Peyer's patch (tissue), 4 donors: ENCODE results near the gene TTC31. TPM values are rescaled to one million over a fixed set of nuclear protein-coding genes. Genes with fewer than 3 reads are reported as not detected.
A peak's percentile ranks its signal among the peaks of the same experiment; 100 is the strongest.

Source experiments
- DNase-seq, 3 donors: peaks; one replicate each; pipeline ENCODE4 v3.0.0-alpha.2; 2017 to 2019
- H3K27ac ChIP-seq, 4 donors: fragments of 200-600 bp; sonication (generic); one replicate each; pipeline ENCODE4 v1.5.1; 2016 to 2019
- H3K27me3 ChIP-seq, 2 donors: fragments of 200-600 bp; sonication (generic); one replicate each; pipeline ENCODE4 v1.5.1; 2019
- H3K36me3 ChIP-seq, 3 donors: fragments of 200-600 bp; sonication (generic); one replicate each; pipeline ENCODE4 v1.5.1; 2016 to 2019
- H3K4me1 ChIP-seq, 4 donors: fragments of 200-600 bp; sonication (generic); one replicate each; pipeline ENCODE4 v1.5.1; 2016 to 2019
- H3K4me3 ChIP-seq, 4 donors: fragments of 200-600 bp; sonication (generic); 1 replicate in 3 of 4; 2 replicates in 1 of 4; pipeline ENCODE4 v1.5.1; 2016 to 2019; ENCODE audit warnings: mild to moderate bottlenecking in 1 of 4
- H3K9me3 ChIP-seq, 4 donors: fragments of 200-600 bp; sonication (generic); one replicate each; pipeline ENCODE4 v1.5.1; 2016 to 2019; ENCODE audit warnings: mild to moderate bottlenecking in 1 of 4
- CTCF ChIP-seq, 6 experiments: fragments of 450-650 bp in 4 of 6; fragments of 200-600 bp in 2 of 6; sonication (generic) in 1 of 6; IDR thresholded peaks; one replicate each; pipeline ENCODE4 v1.5.1; 2017 to 2019; ENCODE audit warnings: antibody characterized with exemption in 6 of 6, mild to moderate bottlenecking in 3 of 6, moderate library complexity in 1 of 6
- POLR2A ChIP-seq, 2 donors: fragments of 450-650 bp; IDR thresholded peaks; one replicate each; pipeline ENCODE4 v1.5.1; 2017; ENCODE audit warnings: antibody characterized with exemption in 2 of 2, mild to moderate bottlenecking in 2 of 2, moderate library complexity in 2 of 2
- total RNA-seq, 4 donors: library from RNA; depleted of rRNA; stranded (reverse); fragments of >200 nt; gene quantifications; one replicate each; pipeline ENCODE4 v1.1.0, GENCODE V29; 2016

TTC31 gene
- total RNA-seq, 4 donors from 2014 or later, result 42.9 to 79.5 (median 65.2) TPM

GRCh38 chr2:74489906-74490305 lies 7.0 kb downstream of the TTC31 start:
- peaks cover 0 to 8% (median 1%) of the 10 kb centered on the region in 4 donors for H3K4me1 ChIP-seq
- TF ChIP-seq CTCF (IDR thresholded peaks at IDR 0.05) (no peak), POLR2A (IDR thresholded peaks at IDR 0.05) (no peak)

GRCh38 chr2:74491648-74492544 lies 9.0 kb downstream of the TTC31 start:
- peaks cover 0 to 8% (median 1%) of the 10 kb centered on the region in 4 donors for H3K4me1 ChIP-seq
- no peak overlapping the region for H3K27ac ChIP-seq
- TF ChIP-seq POLR2A (IDR thresholded peaks at IDR 0.05) (no peak), CTCF (IDR thresholded peaks at IDR 0.05) (no peak)
- no peaks in the 10 kb centered on the region for H3K27me3 ChIP-seq
- no peak for DNase-seq
- H3K36me3 ChIP-seq, result peaks cover 0 to 60% (median 0%) of the 10 kb centered on the region in 3 donors
- no peak overlapping the region for H3K4me3 ChIP-seq
- no peaks in the 10 kb centered on the region for H3K9me3 ChIP-seq

More at GRCh38 chr2:74489906-74490305, 7.0 kb downstream of the TTC31 start:
- Histone ChIP-seq H3K27ac (no peak overlapping the region), H3K4me3 (no peak overlapping the region), H3K27me3 (no peaks in the 10 kb centered on the region), H3K36me3 (peaks cover 0 to 77% (median 0%) of the 10 kb centered on the region in 3 donors), H3K9me3 (no peaks in the 10 kb centered on the region)
- DNase-seq, result no peak

- H3K27ac ChIP-seq, result no peak overlapping the region
- H3K4me1 ChIP-seq, result peaks cover 2 to 20% (median 7%) of the 10 kb centered on the region in 4 donors
- H3K36me3 ChIP-seq, result peaks cover 0 to 52% (median 0%) of the 10 kb centered on the region in 3 donors
- DNase-seq, result peak in 1 of 3 donors; percentile 7
- TF ChIP-seq POLR2A (IDR thresholded peaks at IDR 0.05) (no peak), CTCF (IDR thresholded peaks at IDR 0.05) (no peak)
- no peak overlapping the region for H3K4me3 ChIP-seq
- H3K9me3 ChIP-seq, result no peaks in the 10 kb centered on the region
- H3K27me3 ChIP-seq, result no peaks in the 10 kb centered on the region
These were observed 10.7 kb downstream of the TTC31 start for GRCh38 chr2:74493546-74493945.

- H3K4me3 ChIP-seq, result no peak overlapping the region
- DNase-seq, result peak in 1 of 3 donors; percentile 5
- peaks cover 0 to 41% (median 0%) of the 10 kb centered on the region in 3 donors for H3K36me3 ChIP-seq
- H3K27me3 ChIP-seq, result no peaks in the 10 kb centered on the region
- no peak overlapping the region for H3K27ac ChIP-seq
- H3K9me3 ChIP-seq, result no peaks in the 10 kb centered on the region
- TF ChIP-seq POLR2A (IDR thresholded peaks at IDR 0.05) (no peak), CTCF (IDR thresholded peaks at IDR 0.05) (no peak)
- H3K4me1 ChIP-seq, result peaks cover 3 to 29% (median 19%) of the 10 kb centered on the region in 4 donors
These were observed 12.6 kb downstream of the TTC31 start for GRCh38 chr2:74495440-74495839.

- Histone ChIP-seq H3K4me1 (peaks cover 3 to 38% (median 19%) of the 10 kb centered on the region in 4 donors), H3K27me3 (no peaks in the 10 kb centered on the region), H3K27ac (peak overlapping the region in 1 of 4 donors; percentile 49), H3K4me3 (peak overlapping the region in 3 of 4 donors; percentile 50 to 60 (median 53)), H3K9me3 (no peaks in the 10 kb centered on the region), H3K36me3 (peaks cover 0 to 23% (median 0%) of the 10 kb centered on the region in 3 donors)
- DNase-seq, result no peak
- TF ChIP-seq CTCF (IDR thresholded peaks at IDR 0.05), result no peak
- TF ChIP-seq POLR2A (IDR thresholded peaks at IDR 0.05), result no peak
These were observed 14.3 kb downstream of the TTC31 start for GRCh38 chr2:74496997-74497776.
